IPS DF 4.7 (cell line): Measurements from ENCODE around the gene PEF1.

ENCODE experiments used
- DNase-seq: peaks from one replicate; pipeline ENCODE4 v3.0.0-alpha.2; 2013; ENCODE audit warnings: low spot score; ENCODE audit errors: extremely low read depth

The PEF1 gene, protein sequence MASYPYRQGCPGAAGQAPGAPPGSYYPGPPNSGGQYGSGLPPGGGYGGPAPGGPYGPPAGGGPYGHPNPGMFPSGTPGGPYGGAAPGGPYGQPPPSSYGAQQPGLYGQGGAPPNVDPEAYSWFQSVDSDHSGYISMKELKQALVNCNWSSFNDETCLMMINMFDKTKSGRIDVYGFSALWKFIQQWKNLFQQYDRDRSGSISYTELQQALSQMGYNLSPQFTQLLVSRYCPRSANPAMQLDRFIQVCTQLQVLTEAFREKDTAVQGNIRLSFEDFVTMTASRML

DNA sequence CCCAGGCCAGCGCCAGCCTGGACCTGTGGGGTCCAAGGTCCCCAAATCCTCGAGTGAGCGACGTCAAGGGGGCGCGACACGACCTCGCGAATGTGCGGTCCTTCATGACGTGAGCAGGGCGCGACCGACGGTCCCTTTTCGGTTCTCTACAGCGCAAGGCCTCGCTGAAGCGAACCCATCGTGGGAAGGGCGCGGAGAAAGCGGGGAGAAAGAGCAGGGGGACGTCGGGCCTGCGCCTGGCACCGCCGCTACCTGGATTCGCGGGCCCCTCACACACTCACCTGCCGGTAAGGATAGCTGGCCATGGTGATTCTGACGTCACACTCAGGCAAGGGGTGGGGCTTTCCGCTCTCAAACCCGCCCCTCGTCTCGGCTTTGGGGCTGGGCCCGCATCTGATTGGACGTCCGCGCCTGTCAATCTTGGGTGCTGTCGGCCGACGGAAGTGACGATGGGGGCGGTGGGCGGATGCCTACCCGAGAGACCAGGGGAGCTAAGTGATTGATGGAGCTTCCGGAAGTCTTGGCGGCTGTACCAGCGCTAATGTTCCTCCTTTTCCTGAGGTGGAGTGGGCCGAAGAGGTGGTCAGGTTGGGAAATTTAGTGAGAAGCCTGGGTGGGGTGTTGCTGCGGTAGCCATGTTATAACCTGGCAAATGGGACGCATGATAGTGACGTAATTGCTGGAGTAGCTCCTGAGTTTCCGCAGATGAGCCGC is at the start of gene PEF1:
Gene PEF1 (minus strand): TSS at position 317 of the 714 bp plus-strand sequence. CDS start 12 bp downstream, at position 305.
- peak; percentile 94 for DNase-seq

DNA sequence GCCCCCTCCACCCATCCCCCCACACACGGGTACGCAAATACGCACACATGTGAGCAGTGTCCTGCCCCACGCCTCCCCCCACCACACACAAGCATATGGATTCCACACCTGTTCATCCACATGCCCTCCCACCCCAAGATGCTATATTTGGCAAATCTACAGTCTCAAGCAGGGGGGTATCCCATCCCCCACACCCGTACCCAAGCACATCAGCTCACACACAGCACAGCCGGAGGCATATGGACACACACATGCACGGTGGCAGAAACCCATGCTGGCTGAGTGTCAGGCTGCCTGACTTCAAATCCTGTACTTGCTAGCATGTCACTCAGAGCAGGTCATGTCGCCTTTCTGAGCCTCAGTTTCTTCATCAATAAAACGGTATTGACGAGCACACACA is 48.6 kb upstream of the PEF1 start:
- no peak for DNase-seq

DNA sequence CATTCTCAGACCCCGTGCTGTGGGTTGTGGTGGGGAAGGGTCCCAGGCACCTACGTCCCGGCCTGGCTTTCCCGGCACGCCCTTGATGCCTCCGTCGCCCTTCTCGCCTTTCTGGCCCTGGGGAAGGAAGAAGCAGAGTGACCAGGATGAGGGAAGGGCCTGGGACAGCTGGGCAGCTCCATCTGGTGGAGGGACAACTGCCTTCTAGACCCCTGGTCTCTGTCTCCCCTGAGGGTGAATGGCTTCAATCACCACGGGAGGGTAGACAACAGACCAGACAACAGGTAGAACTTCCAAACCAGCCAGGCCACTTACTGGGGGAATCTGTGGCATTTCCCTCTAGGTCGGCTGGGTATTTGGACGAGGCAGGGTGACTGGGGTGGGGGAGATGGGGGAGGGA is 47.3 kb upstream of the PEF1 start:
- no peak for DNase-seq

DNA sequence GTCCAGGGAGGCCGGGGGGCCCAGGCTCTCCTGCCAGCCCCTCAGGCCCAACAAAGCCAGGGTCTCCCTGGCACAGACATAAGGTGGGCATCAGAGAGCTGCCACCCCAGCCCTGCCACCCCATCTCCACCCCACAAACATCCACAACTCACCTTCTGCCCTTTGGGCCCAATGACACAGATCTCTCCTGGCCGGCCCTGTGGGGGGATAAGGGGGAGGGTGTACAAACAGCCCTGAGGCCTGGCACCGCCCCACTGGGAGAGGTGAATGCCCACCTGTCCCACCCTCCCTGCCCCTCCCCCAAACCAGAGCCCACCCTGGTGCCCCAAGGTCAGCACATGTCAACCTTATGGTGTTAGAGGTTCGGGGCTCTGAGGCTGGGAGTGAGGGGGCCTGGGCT is 46.8 kb upstream of the PEF1 start:
- DNase-seq = no peak

DNA sequence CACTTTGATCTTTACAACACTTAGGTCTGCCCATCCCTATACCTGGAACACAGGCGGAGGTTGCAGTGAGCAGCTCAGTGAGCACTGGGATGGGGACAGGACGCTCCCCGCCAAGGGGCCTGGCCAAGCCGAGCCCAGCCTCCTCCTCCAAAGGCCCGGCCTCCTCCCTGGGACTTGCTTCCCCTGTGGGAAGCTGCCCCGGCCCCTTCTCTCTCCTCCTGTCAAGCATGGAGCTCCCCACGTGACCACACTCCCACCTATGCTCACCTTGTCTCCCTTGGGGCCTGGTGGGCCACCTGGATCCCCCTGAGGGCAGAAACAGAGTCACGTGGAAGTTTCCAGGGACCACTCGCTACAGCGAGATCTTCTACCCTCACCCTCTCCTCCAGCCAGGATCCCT is 46.2 kb upstream of the PEF1 start:
- DNase-seq = no peak

DNA sequence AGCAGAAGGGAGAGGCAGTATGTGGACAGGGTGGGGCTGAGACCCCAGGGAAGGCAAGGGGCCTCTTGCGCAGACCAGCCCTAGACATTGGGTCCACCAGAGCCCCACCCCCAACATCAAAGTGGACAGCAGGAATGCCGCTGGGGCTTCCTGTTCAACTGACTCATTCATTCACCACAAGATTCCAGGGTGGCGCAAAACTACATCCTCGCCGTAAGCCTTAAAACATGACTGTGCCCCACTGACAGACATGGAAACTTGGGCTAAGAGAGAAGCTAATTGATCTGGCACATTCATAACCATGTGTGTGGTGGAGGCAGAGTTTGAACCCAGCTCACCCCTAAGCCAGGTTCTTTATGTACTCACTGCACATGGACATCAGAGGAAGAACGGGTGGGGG is 45.2 kb upstream of the PEF1 start:
- no peak for DNase-seq

DNA sequence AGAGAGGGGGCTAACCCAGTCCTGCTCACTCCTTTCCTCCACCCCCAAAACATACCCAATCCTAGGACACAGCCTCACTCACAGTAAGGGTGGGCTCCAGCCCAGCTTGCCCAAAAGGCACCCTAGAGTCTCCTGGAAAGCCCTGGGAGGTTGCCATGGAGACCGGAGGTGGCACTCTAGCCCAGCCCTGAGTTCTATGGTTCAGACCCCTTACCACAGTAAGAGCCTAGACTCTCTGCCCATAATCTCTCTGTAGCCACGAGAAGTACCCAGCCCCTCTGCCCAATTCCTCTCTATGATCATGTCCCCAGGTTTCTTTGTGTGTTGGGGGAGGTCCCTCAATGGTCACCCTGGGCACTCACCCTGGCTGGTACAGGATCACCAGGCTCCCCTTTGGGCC is 44.7 kb upstream of the PEF1 start:
- no peak for DNase-seq

DNA sequence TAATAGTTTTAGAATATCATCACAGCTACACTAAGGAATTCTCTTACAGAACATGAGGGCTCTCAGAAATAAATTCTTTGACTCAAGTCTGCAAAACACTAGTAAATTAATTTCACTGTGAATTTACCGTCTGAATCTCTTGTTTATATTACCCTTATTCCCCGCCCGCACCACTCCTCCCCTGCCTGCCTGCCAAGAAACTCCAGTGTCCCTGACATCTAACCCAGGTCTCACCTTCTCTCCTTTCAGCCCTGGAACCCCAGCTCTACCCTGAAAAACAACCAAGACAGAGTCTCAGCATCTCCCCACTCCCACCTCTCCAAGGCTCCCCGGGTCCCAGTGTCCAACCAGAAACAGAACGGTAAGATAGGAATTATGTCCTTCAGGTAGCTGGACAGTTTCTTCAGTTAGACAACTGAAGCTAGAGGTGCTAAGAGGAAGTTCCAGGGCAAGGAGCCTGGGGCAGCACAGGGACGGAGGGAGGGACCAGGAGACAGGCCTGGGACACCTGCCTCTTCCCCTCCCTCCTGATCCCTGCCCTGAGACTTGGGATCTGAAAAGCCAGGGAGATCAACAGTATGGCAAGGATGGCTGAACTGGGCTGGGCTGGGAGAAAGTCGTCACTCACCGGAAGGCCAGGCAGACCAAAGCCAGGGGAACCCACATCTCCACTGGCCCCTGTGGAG is 43.7 kb upstream of the PEF1 start:
- DNase-seq = no peak

DNA sequence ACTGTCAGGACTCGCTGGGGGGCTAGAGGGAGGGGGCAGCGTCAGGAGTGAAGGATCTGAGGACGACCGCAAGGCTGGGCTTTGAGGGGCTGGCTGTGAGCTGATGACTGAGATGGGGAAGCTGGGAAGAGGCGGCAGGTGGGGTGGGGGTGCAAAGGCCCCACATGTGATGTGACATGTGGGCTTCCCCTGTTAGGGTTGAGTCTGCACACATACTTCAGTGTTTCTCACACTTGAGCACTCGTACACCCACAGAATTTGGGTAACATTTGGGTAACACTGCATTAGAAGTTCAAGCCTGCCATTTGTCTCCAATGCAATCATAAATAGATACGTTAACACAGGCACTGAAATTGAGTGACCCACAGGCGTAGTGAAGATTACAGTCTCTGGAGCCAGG is 42.9 kb upstream of the PEF1 start:
- no peak for DNase-seq

DNA sequence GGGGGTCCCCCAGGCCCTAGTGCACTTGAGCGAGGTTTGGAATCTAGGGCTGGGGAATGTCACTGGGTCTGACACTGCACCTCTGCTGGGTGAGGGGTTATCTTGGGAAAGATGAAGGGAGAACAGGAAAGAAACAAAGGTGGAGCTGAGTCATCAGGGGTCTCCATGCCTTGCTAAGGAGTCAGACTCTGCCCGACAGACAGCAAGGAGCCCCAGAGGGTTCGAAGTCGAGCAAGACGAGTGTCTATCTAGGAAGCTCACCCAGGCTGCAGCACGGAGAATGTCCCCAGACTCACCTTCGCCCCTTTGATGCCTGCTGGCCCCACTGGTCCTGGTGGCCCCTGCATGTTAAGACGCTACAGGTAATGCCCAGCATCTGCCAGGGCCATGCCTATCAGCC is 41.1 kb upstream of the PEF1 start:
- DNase-seq = no peak

DNA sequence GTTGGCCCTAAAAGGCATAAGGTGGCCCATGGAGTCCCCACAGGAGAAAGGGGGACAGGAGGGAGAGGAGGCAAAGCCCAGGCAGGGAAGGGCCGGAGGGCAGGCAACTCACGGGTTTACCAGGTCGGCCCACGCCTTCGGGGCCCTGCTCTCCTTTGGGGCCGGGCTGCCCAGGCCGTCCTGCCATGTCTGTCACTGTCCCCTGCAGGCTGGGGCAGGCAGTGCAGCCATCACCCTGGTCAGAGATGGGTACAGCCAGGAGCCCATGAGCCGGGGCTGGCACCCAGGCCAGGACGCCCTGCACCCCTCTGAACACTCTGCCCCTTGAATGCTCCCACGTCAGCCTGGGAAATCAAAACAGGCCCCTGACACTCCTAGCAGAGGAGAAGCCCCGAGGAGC is 39.3 kb upstream of the PEF1 start:
- DNase-seq = no peak

DNA sequence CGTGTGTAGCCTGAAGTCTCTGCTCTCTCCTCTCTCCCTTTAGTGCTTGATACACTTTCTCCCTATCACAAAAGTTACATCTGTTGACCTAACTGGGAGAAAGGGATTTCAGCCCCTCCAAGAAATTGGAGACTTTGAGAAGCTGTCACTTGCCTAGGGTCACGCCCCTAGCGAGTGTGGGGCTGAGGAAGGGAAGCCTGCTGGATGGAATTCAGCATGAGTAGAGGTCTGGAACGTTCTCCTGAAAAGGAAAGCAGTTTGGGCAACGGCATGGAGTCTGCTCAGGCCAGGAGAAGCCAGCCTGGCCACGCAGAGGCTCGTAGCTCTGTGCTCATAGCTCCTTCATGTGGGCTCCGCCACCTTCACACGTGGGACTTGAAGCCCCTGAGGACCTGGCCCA is 36.7 kb upstream of the PEF1 start:
- no peak for DNase-seq

DNA sequence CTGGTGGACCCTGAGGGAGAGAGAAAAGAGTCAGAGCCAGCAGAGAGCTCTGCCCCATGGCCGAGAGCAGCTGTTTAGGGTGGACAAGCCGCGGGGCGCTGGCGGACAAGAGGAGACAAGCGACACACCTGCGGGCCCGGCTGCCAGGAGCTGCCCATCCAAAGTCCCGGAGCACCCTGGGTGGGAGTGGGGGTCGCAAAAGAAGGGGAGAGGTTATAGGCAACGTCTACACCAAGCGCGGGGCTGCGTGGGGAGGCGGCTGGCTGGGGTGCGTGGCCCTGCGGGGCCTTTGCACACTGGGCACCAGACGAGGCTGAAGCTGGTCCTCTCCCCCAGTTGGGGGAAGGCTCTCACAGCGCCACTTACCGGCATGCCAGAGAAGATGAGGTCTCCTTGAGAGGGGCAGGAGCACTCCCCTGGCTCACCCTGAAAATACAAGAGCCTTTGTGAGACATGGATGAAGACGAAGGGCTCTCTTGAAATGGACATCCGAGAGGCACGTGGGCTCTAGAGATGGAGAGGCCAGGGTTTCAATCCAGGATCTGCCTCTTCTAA is 35.1 kb upstream of the PEF1 start:
- DNase-seq = no peak

DNA sequence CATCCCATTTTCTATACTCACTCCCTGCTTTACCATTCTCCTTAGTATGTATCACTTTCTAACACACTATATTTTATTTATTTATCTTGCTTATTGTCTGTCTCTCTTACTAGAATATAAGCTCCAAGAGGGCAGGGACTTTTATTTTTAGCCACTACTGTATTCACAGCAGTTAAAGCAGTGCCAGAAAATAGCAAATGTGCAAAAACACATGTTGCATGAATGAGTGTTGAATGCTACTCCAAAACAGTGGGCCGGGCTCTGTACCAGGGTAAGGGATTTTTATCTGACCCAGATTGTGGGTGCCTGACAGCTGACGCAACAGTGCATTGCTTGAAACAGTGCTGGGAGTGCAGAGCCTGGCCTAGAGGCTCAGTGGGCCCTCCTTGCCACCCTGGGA is 34.4 kb upstream of the PEF1 start:
- DNase-seq = no peak

DNA sequence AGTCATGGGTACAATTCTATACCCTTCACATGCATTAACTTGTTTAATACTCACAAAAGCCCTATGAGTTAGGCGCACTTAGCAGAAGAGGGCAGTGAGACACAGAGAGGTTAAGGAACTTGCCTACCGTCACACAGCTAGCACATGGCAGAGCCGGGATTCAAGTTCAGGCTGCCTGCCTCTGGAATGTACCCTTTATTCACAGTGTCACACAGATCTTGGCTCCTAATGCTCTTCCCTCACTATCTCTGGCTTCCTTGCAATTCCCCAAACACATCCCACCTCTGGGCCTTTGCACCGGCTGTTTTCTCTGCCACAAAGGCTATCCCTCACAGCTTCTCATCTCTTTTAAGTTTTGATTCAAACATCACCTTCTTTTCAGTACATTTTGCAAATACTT is 34.0 kb upstream of the PEF1 start:
- no peak for DNase-seq

DNA sequence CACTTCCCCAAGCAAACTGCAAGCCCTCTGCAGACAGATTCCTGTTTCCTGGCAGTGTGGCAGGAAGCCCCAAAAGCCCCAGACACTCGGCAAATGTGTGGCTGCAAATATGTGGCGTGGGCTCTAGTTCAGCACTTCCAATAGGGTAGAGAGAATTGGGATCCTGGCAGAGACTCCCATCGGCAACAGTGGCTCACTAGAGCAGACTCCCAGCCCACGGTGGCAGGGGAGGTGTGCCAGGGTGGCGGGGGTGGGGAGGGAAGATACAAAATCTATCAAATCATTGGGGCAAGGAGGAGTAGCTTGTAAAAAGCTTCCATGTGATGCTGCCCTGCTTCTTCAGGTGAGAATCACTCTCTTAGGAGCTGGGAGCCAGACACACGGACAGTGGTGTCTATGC is 33.3 kb upstream of the PEF1 start:
- DNase-seq = no peak

DNA sequence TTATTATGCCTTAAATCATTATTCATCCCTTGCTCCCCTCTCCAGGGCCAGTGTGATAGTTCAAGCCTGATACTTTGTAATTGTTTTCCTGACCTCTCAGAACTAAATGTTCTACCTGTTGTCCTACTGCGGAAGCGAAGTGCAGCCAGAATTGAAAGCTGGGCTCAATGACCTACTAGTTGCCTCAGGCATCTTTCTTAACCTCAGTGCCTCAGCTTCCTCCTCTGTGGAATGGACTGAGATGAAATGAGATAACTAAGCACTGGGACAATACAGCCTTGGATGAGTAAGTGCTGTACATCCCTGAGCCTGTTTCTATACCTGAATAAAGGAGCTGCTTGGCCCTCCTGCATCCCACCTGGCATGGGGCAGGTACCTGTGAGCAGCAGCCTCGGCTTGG is 32.7 kb upstream of the PEF1 start:
- DNase-seq = no peak

DNA sequence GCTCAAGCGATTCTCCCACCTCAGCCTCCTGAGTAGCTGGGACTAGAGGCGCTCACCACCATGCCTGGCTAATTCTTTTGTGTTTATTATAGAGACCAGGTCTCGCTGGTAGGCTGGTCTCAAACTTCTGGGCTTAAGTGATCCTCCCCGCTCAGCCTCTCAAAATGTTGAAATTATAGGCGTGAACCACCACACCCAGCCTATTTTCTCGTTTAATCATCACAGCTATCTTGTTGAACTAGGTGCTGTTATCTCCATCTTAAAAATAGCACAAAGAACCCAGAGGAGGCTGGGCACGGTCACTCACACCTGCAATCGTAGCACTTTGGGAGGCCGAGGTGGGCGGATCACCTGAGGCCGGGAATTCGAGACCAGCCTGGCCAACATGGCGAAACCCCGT is 31.1 kb upstream of the PEF1 start:
- no peak for DNase-seq

DNA sequence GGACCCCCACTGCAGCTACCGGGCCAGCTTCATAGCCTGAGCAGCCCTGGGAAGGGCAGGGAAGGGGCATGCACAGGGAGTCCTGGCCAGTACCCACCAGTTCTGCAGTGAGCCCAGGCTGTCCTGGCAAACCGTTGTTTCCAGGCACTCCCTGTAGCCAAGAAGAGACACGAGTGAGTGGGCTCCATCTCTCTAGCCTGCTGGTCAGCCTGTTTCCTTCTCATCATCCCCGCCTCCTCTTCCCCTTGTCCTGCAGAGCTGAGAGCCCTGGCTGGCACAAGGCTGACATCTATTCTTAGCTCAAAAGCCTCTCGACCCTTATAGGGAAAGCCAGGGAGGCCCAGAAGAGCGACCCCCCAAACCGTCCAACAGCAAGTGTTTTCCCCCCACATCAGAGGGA is 30.5 kb upstream of the PEF1 start:
- DNase-seq = no peak

DNA sequence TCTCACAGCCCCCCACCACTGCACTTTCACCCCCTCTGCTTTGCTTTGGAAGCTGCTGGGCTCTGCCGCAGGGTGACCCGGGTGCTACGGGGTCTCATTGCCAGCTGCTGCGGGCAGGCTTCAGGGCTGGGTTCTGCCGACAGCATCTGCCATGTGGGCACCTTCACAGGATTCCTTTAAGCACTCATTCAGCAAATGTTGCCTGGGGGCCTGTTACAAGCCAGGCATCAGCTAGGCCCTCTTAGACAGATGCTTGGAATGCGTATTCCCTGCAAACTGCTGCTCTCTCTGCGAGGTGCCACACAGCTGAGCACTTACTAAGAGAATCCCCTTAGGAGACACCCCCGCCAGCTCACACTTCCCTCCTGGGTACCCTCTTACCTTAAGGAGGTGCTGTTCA is 29.9 kb upstream of the PEF1 start:
- DNase-seq = no peak

DNA sequence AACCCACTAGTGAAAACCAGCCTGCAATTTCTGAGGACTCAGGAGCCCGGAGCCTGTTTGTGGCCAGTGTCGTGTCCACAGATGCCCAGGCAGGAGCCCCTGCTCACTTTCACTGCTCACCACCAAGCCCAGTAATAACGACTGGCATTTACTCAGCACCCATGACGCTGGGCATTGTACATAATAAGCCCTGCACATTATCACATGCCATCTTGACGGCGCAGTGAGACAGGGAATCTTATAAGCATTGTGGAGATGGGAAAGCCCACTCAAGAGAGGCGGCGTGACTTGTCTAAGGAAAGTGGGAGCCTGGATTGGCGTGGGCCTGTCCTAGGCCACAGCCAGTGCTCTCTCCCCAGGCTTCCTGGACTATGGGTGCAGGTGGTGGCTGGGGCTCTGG is 28.8 kb upstream of the PEF1 start:
- no peak for DNase-seq

DNA sequence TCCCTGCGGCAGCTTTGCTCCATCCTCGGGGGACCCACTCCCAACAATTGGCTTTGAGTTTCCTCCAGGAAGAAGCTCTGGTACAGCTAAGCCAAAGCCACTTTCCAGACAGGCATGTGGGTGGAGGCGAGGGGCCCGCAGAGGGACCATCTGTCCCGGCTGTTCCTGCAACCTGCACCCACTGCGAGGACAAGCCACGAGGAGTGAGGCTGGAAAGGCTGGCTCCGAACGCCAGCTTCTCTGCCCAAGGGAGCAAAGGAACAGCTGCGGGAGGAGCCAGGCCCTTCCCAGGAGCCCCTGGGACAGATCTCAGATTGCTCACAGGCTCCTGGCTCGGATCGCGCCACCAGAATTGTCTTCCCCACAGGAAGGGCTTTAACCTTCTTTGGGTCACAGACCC is 28.3 kb upstream of the PEF1 start:
- DNase-seq = no peak
